GM23248 (cell line): Measurements from ENCODE around the gene PTCH1.

Experiments
- EZH2 ChIP-seq: fragments of 200-600 bp; sonication (generic); IDR thresholded peaks from 2 replicates; pipeline ENCODE4 v1.6.1; 2018; ENCODE audit warnings: antibody characterized with exemption, mild to moderate bottlenecking; ENCODE audit not compliant: insufficient read depth, poor library complexity, severe bottlenecking
- EZH2phosphoT487 ChIP-seq: fragments of 200-600 bp; sonication (generic); IDR thresholded peaks from 2 replicates; pipeline ENCODE4 v1.6.1; 2018; ENCODE audit warnings: antibody characterized with exemption, moderate library complexity, mild to moderate bottlenecking, low read depth; ENCODE audit not compliant: insufficient read depth

- TF ChIP-seq EZH2 (no peak), EZH2phosphoT487 (no peak)
Measured at GRCh38 chr9:95545831-95546567, 29.2 kb upstream of the PTCH1 start.
